Mucosa of gallbladder (tissue), 1 donor: ENCODE measurements around the gene SLC25A48. TPM values are rescaled to one million over a fixed set of nuclear protein-coding genes. Genes with fewer than 3 reads are reported as not detected.
"Not testable (repeated sequence)": the region's sequence is repeated elsewhere in the genome, so short reads cannot be mapped to it uniquely, and the experiment has no call there.

Source experiments
- DNase-seq: peaks from one replicate; pipeline ENCODE4 v3.0.0-alpha.2; 2020; ENCODE audit warnings: low spot score
- total RNA-seq: library from RNA; stranded (reverse); gene quantifications from one replicate; pipeline ENCODE4 v1.2.1, GENCODE V29; 2021
- donor health status: DM: no; HTN: no; CAD: no.

The SLC25A48 gene
- total RNA-seq, 1 donor from 2014 or later: 0.43 TPM

DNA sequence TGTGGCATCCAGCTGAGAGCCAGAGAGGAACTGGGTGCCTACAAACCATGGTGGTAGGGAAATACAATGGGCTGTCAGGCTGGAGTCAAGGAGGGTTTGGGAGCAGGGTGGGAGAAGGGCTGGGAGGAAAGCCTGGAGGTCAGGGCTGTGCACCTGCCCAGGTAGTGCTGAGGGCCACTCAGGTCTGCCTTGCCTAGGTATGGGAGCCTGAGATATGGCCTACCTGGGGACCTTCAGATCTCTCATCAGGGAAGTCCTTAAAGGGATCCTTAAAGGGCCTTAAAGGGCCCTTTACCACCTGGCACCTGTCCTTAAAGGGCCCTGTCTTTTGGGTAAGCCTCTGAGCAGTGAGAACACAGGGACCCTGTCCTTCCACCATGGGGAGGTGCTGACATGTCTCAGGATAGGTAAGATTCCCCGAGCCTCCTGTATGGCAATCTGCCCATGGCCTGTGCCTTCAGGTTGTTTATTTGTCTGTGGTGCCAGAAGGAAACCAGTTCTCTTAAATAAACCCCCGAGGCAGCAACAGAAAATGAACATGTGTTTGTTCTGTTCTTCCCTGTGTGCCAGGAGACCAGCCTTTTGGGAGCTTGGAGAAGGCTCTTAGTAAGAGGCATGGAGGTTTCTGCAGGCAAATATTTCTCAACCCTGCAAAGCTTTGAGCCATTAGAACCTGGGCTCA is 23.3 kb downstream of the SLC25A48 start:
- no peak for DNase-seq

- not testable (repeated sequence) for DNase-seq
Measured at GRCh38 chr5:135859186-135859585, 24.7 kb downstream of the SLC25A48 start.

DNA sequence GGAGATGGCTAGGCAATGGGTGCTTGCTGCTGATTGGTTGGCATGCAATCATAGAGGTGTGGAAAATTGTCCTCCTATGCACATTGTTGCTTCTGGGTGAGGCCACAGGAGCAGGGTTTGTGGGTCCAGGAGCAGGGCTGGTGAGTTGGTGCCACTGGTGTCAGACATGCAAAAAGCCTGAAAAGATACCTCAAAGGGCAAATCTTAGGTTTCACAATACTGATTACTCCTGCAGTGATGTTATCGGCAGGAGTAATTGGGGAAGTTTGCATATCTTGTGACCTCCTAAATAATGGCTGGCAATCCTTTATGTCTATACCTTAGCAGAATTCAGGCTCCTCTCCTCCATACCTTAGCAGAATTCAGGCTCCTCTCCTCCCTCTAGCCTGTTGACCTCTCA is 25.2 kb downstream of the SLC25A48 start:
- DNase-seq: no peak

- DNase-seq: no peak
Measured at GRCh38 chr5:135861641-135862040, 27.2 kb downstream of the SLC25A48 start.

DNA sequence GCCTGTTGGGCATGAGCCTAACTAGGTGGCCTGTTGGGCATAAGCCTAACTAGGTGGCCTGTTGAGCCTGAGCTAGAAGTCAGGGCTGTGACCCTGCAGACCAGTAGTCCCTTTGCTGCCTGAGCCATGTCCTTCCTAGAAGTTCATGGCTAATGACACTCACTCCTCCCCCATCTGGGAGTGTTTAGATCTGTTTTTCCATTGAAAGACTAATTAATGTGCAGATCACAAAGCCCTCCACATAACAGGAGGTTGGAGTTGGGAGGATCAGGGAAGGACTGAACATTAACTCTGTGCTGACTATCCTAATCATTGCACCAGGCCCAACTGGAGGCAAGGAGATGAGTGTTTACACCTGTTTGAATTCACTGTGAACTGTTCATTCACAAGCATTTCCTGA is 27.6 kb downstream of the SLC25A48 start:
- DNase-seq: no peak

GRCh38 chr5:135862744-135863143 is 28.3 kb downstream of the SLC25A48 start:
- DNase-seq: no peak

DNA sequence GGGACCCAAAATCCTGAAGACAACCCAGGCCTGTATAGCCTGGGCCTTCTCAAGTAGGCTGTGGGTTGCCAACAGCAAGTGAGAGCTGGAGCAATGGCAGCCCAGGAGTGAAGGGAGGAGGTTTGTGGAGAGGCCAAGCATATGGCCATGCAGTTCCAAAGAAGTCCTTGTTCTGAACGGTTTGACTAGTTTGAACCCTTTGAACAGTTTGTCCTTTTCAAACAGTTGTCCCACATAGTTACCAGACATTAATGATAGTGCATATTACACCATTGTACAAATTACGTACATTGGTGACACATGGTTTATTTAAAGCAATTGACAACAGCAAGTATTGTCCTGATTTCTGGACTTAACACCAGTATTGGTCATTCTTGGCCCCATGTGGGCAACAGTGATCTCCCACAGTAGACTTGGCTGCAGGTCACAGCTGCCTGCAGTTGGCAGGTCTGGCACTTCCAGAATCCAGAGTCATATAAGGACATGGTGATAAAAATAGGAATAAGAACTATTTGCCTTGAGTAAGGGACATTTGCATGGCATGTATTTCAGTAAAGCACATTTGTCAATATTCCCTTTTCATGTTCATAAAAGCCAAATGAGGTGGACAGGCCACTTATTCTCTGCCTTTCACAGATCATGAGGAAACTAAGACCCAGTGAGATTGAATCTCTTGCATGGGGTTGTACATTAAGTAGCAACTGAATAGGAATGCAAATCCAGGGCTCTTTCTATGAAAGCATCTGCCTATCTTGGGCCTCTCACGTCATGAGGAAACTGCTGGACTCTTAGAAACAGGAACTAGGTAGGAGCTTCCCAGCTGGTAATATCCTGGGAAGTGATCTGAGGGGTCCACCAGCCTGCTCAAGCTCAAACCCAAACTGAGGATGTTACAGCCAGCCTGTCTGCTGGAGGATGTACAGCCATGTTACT is 30.3 kb downstream of the SLC25A48 start:
- DNase-seq: no peak

GRCh38 chr5:135866016-135866415 is 31.6 kb downstream of the SLC25A48 start:
- DNase-seq: no peak

DNA sequence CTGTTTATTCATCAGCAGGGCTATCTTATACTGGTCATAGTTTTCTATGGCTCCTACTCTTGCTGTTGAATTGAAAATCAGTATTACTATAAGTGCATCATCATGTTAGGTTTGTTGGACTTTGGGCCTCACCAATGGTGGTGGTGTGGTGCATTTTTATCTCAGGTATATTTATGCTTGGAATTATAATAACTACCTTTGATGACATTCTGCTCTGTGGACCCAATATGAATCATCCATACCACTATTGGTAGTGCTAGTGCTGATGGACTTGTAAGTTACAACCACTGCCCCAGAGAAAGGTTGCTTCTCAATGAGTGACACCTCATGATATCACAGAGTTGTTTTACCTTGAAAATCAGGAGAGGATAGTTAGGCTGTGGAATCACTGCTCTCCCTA is 33.1 kb downstream of the SLC25A48 start:
- DNase-seq: no peak

GRCh38 chr5:135868681-135869080 is 34.2 kb downstream of the SLC25A48 start:
- DNase-seq: no peak

DNA sequence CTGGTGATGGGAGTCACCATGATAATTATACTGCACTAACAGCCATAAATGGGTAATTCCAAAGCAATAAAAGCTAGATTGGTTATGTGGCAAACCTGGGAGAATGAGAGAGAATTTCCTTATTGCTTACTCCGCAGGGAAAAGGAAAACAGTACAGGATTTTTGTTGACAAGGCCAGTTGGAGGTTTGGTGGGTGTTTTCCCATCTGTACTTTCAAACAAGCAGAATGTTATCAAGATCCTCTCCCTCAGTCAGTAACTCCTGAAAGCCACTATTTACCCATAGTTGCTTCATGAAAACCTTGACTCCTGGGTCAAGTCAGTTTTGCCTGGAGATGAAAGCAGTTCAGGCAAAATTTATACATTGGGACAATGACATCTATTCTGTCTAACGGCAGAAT is 34.8 kb downstream of the SLC25A48 start:
- no peak for DNase-seq

DNA sequence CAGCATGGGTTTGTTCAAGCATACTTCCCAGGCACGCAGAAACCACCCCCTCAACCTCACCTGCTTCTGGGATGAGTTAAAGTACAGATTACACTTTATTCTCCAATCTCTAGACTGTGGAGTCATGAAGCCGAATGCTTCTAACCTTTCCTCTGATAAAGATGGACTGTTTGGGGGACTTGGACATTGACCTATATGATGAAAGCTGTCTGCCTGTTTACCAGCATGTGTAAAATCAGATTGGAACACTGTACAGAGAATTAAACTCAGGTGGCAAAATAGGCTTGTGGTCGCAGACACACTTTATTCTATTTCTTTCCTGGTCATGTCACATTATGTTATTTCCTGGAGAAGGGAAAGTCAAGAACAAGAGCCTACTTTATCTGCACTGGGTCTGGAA is 35.5 kb downstream of the SLC25A48 start:
- DNase-seq: no peak

DNA sequence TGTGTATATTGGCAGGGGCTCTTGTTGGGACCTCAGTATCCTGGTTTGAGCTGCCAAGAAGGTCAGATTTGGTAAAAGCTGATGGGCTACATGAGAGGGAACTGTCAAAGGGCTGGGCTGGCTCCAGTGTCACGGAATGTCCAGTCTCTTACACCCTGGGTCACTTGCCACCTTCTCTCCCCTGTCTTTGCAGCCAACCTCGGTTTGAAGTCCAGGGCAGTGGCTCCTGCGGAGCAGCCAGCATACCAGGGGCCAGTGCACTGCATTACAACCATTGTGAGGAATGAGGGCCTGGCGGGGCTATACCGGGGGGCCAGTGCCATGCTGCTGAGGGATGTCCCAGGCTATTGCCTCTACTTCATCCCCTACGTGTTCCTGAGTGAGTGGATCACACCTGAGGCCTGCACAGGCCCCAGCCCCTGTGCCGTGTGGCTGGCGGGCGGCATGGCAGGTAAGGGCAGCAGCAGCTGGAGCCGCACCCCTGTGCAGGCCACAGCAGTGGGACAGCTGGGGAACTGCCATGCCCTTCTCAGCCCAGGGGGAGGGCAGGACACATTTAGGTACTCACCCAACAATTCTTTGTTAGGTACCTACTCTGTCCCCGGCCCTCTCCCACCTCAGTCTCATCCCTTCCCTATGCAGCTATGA is 36.9 kb downstream of the SLC25A48 start:
- no peak for DNase-seq

- no peak for DNase-seq
Measured at GRCh38 chr5:135873831-135874230, 39.4 kb downstream of the SLC25A48 start.

GRCh38 chr5:135874461-135874860 is 40.0 kb downstream of the SLC25A48 start:
- no peak for DNase-seq

GRCh38 chr5:135875567-135875966 is 41.1 kb downstream of the SLC25A48 start:
- DNase-seq: no peak

DNA sequence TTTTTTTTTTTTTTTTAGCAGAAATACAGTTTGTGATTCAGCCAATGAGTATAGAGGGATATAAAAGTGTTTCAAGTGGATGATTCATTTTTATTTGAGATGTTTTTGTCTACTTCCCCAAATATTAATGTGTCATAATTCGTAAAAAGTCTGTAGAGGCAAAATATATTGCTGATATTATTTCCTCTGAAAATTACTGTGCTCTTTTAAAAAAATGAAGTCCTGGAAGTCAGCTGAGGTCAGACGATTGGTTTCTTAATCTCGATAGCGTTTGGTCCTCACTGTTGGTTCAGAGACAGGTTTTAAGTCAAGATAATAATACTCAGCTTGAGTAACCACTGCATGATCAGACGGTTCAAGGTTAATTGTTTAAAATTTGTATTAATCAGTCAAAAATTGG is 41.7 kb downstream of the SLC25A48 start:
- no peak for DNase-seq

- no peak for DNase-seq
Measured at GRCh38 chr5:135877570-135878155, 43.2 kb downstream of the SLC25A48 start.

GRCh38 chr5:135878156-135878620 is 43.7 kb downstream of the SLC25A48 start:
- no peak for DNase-seq

DNA sequence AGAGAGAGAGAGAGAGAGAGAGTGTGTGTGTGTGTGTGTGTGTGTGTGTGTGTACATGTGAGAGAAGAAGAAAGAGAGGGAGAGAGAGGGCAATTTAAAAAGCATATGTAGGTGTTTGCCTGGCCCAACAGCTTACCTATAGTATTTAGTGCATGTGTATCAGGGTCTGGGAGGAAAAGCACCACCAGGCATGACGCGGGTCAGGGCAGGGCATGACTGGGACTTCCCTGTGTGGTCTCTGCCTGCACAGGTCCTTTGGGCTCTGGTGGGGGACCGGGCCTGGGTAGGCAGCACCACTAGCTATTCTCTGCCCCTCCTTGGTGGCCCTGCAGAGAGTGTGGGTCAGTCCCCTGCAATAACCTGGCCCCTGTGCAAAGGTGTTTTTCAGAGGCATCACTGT is 45.1 kb downstream of the SLC25A48 start:
- DNase-seq: no peak

DNA sequence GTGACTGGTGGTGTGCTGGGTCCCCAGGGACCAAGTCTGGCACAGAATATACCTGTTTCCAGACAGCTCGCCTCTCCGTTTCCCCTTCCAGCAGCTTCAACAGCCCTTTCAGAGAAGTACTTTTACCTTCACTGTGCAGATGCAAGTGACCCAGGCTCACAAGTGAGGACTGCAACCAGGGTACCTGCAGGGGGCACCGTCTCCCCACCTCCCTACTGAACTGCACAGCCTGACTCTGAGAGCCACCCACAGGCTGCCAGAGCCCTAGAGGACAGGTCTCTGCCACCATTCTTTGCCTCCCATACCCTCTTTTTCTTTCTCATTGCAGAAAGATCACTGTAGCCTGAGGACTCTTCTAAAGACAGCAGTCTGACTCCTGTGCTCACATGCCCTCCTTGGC is 45.8 kb downstream of the SLC25A48 start:
- DNase-seq: no peak

DNA sequence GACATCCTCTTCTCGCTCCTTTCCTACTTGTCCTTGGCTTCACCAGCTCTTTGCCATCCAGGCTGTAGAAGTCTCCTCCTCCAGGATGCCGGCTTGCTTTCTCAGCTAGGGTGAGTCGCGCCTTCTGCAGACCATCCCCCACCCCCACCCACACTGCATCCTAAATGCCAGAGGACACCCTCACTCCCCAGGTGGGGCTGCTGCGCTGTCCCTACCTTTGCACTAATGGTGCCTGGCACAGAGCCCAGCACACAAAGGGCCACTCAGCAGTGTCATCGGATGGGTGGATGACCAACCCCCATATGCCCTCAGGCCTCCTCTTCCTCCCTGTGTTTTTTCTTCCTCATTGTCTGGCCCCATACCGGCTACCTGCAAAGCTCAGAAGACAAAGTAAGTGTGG is 46.3 kb downstream of the SLC25A48 start:
- no peak for DNase-seq
